K562 (cell line): ENCODE results near the gene MYOG. TPM values are rescaled to one million over a fixed set of nuclear protein-coding genes. Genes with fewer than 3 reads are reported as not detected.

ENCODE experiments used
- ATAC-seq: fragments of 200-7000 bp; cut with Tn5 transposase; 3 replicates; pipeline ENCODE4 v1.9.1; 2020; ENCODE audit warnings: moderate library complexity
- BruUV-seq: library from RNA; stranded (reverse); fragments of 400-500 nt; replicated peaks from 2 replicates; lab custom pipeline; 2021; lab: Mats Ljungman, UMichigan
- CTCF ChIA-PET: fragments of 300-600 bp; formaldehyde crosslinking; extraction: SDS; loops from one replicate; lab custom pipeline; 2021; ENCODE audit warnings: low intra/inter-chr PET ratio; lab: Yijun Ruan, JAX
- POLR2A ChIA-PET: fragments of 300-600, 350-650 bp; sonication (Branson Sonifier 250); formaldehyde crosslinking; extraction: SDS; loops from one replicate; lab custom pipeline; 2021; ENCODE audit warnings: antibody characterized with exemption, inconsistent platforms; lab: Yijun Ruan, JAX
- DNase-seq, 4 experiments: peaks; one replicate each; pipeline versions ENCODE4 v3.0.0 to v3.0.0-alpha.2; 2011 to 2018; ENCODE audit warnings: low spot score in 3 of 4, mixed read lengths in 3 of 4; ENCODE audit errors: extremely low read depth in 1 of 4
- FAIRE-seq: peaks from 2 replicates; lab custom pipeline; 2011; peaks lifted over from hg19 to GRCh38; lab: Jason Lieb, UNC
- H2AFZ ChIP-seq: 2 replicates; pipeline ENCODE4 v1.6.0; 2011; ENCODE audit warnings: low read depth, low read length, control low read depth, inconsistent platforms
- H3K27ac ChIP-seq: fragments of 200-600 bp; 3 replicates; pipeline ENCODE4 v1.8.0; 2011; ENCODE audit warnings: low read depth, mild to moderate bottlenecking, control low read depth, inconsistent platforms, low read length, moderate library complexity, mixed read lengths; ENCODE audit errors: extremely low read depth
- H3K27me3 ChIP-seq, 2 experiments: fragments of 300-600 bp in 1 of 2; 2 replicates in 1 of 2; 3 replicates in 1 of 2; pipeline versions ENCODE4 v1.6.0 to v1.8.0; 2011; ENCODE audit warnings: inconsistent platforms in 2 of 2, low read length in 2 of 2, mild to moderate bottlenecking in 1 of 2, mixed read lengths in 1 of 2, moderate library complexity in 1 of 2; ENCODE audit not compliant: control insufficient read depth in 2 of 2, insufficient read depth in 2 of 2
- H3K36me3 ChIP-seq: fragments of 300-600 bp; 3 replicates; pipeline ENCODE4 v1.8.0; 2011; ENCODE audit warnings: mild to moderate bottlenecking, low read length, inconsistent platforms; ENCODE audit not compliant: control insufficient read depth, insufficient read depth
- H3K4me1 ChIP-seq, 2 experiments: fragments of 200-600 bp in 1 of 2; replicated peaks in 1 of 2; 2 replicates in 1 of 2; 3 replicates in 1 of 2; pipeline versions ENCODE4 v1.5.1 to v1.8.0; 2011; ENCODE audit warnings: inconsistent platforms in 2 of 2, low read length in 2 of 2, mild to moderate bottlenecking in 1 of 2, mixed read lengths in 1 of 2, moderate library complexity in 1 of 2; ENCODE audit not compliant: control insufficient read depth in 2 of 2, insufficient read depth in 2 of 2
- H3K4me2 ChIP-seq: 2 replicates; pipeline ENCODE4 v1.6.1; 2011; ENCODE audit warnings: low read length, control low read depth, inconsistent platforms, mixed read lengths; ENCODE audit not compliant: insufficient read depth
- H3K4me3 ChIP-seq: fragments of 200-600 bp; sonication (generic), shearing (Covaris generic); 2 replicates; pipeline ENCODE4 v1.5.1; 2016; ENCODE audit warnings: control low read depth, inconsistent platforms
- H3K79me2 ChIP-seq: fragments of 200-600 bp; 3 replicates; pipeline ENCODE4 v1.8.0; 2011; ENCODE audit warnings: low read length, inconsistent platforms; ENCODE audit not compliant: control insufficient read depth, insufficient read depth
- H3K9ac ChIP-seq, 2 experiments: 2 replicates each; pipeline versions ENCODE4 v1.6.0 to v1.6.1; 2011; ENCODE audit warnings: low read depth in 2 of 2, low read length in 2 of 2, control low read depth in 1 of 2, inconsistent platforms in 1 of 2, mild to moderate bottlenecking in 1 of 2, mixed read lengths in 1 of 2; ENCODE audit not compliant: insufficient read depth in 1 of 2
- H3K9me1 ChIP-seq: one replicate; pipeline ENCODE4 v1.6.0; 2011; ENCODE audit warnings: inconsistent platforms, mild to moderate bottlenecking, low read length, moderate library complexity; ENCODE audit not compliant: control insufficient read depth, insufficient read depth
- H3K9me3 ChIP-seq: replicated peaks from 2 replicates; pipeline ENCODE4 v1.5.1; 2011; ENCODE audit warnings: low read depth, low read length, inconsistent platforms; ENCODE audit not compliant: control insufficient read depth, insufficient read depth
- H4K20me1 ChIP-seq: replicated peaks from 2 replicates; pipeline ENCODE4 v1.6.1; 2011; ENCODE audit warnings: low read length, inconsistent platforms, mixed read lengths; ENCODE audit not compliant: control insufficient read depth, insufficient read depth
- ELK1 ChIP-seq: sonication (generic); formaldehyde crosslinking; IDR thresholded peaks from 2 replicates; pipeline ENCODE4 v1.8.1; 2022; ENCODE audit warnings: missing genetic modification reagents
- GATAD2A ChIP-seq: fragments of 450-650 bp; IDR thresholded peaks from 2 replicates; pipeline ENCODE4 v1.6.1; 2017
- ID3 ChIP-seq, 2 experiments: fragments of 250-450 bp in 1 of 2; fragments of 450-650 bp in 1 of 2; sonication (Bioruptor Pico) in 1 of 2; IDR thresholded peaks; 2 replicates each; pipeline versions ENCODE4 v1.6.1 to v1.8.0; 2016 to 2021; ENCODE audit warnings: mild to moderate bottlenecking in 2 of 2, moderate library complexity in 2 of 2, missing compliant biosample characterization in 1 of 2, missing genetic modification characterization in 1 of 2
- KAT8 ChIP-seq: fragments of 450-650 bp; IDR thresholded peaks from 2 replicates; pipeline ENCODE4 v1.6.1; 2016; ENCODE audit warnings: low read depth, mild to moderate bottlenecking
- SNRNP70 ChIP-seq: fragments of 200-400 bp; formaldehyde crosslinking; optimal IDR thresholded peaks from 2 replicates; pipeline ENCODE3; 2017; ENCODE audit warnings: low read depth, low read length
- XRCC5 ChIP-seq: fragments of 200-400 bp; formaldehyde crosslinking; IDR thresholded peaks from 2 replicates; pipeline ENCODE4 v1.6.1; 2017; ENCODE audit warnings: low read depth, mild to moderate bottlenecking, low read length
- ZNF12 ChIP-seq: sonication (generic); formaldehyde crosslinking; IDR thresholded peaks from 2 replicates; pipeline ENCODE4 v1.4.0; 2020; ENCODE audit warnings: mild to moderate bottlenecking, missing genetic modification reagents
- ZNF551 ChIP-seq: fragments of 250-450 bp; sonication (Bioruptor Pico); IDR thresholded peaks from 2 replicates; pipeline ENCODE4 v1.5.0; 2021; ENCODE audit warnings: mild to moderate bottlenecking, moderate library complexity
- ZZZ3 ChIP-seq: fragments of 450-650 bp; IDR thresholded peaks from 2 replicates; pipeline ENCODE4 v1.6.1; 2016; ENCODE audit warnings: antibody characterized with exemption, mild to moderate bottlenecking, moderate library complexity
- WGBS: fragments of 100-300 bp; shearing (Covaris generic); methylation state at CpG from one replicate; pipeline ENCODE4 v1.1.6; 2016; ENCODE audit warnings: low coverage, mixed read lengths; ENCODE audit not compliant: insufficient coverage; ENCODE audit errors: missing lambda C conversion rate; 5-methylcytosine and 5-hydroxymethylcytosine counted together
- in situ Hi-C: fragments of 300-500 bp; cut with MboI; formaldehyde crosslinking; loops from 4 replicates; pipeline ENCODE4 v1.15.0; 2018; ENCODE audit warnings: inconsistent platforms, mixed read lengths
- intact Hi-C: fragments of 100-400 bp; cut with micrococcal nuclease; formaldehyde crosslinking; loops from 2 replicates; pipeline ENCODE4 v1.14.2; 2022
- polyA plus RNA-seq, 8 experiments: library from polyadenylated mRNA; depleted of rRNA in 4 of 8; stranded (reverse) in 5 of 8; unstranded in 3 of 8; fragments of >200 nt; fragmentation: Nextera tagmentation in 2 of 8; fragmentation: Illumina TruSeq in 1 of 8; extraction: Ambion mirVana in 2 of 8; extraction: Trizol in 1 of 8; gene quantifications; 2 replicates each; pipeline versions ENCODE4 v1.2.1 to v1.2.3, GENCODE V29; 2011 to 2014; ENCODE audit warnings: inconsistent platforms in 1 of 8, missing spikeins in 1 of 8
- total RNA-seq, 7 experiments: library from RNA; depleted of rRNA in 6 of 7; stranded (reverse); fragments of >200 nt in 6 of 7; fragmentation: Illumina TruSeq in 2 of 7; extraction: Trizol in 2 of 7; gene quantifications; 2 replicates each; pipeline versions ENCODE4 v1.2.1 to v1.2.3, GENCODE V29; 2011 to 2021; ENCODE audit warnings: low replicate concordance in 1 of 7
- TF ChIP-seq, protein P1 (sequence below), 2 experiments: fragments of 450-650 bp; IDR thresholded peaks; 2 replicates each; pipeline ENCODE4 v1.6.1; 2018; ENCODE audit warnings: mild to moderate bottlenecking in 2 of 2, low read depth in 1 of 2; ENCODE audit not compliant: partially characterized antibody in 2 of 2
- TF ChIP-seq, protein P2 (sequence below): fragments of 450-650 bp; formaldehyde crosslinking; IDR thresholded peaks from 2 replicates; pipeline ENCODE4 v1.4.0; 2022; ENCODE audit warnings: mild to moderate bottlenecking, moderate library complexity

The MYOG gene
- total and polyA plus RNA-seq, 9 of the 15 experiments (the other 6 are each of a cell fraction or from before 2014, with no cell fraction given) = not detected

DNA sequence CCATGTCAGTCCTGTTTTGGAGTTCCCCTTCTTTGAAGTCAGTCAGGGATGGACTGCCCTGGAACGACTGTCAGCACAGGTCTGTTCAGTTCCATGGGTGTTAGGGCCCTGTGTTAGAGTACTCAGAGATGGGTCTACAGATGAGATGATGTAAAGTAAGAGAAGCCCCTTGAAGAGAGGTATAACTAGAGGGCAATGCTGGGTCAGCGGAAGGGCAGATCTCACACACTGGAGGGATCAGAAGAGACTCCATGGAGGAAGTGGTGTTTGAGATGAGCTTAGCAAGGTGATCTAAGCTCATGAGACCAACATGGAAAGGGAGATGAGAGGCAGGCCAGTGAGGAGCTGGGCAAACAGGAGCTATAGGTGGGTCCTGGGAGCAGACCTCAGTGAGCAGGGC, 51.9 kb downstream of the MYOG start:
- no peak overlapping the region for H3K27ac ChIP-seq
- intact Hi-C loops = loop anchor here (10.0 kb wide), 1 partner anchor 301 kb away; no protein-coding TSS in a partner anchor
- H3K9ac ChIP-seq = no peak overlapping the region
- no peaks in the 10 kb centered on the region for H3K79me2 ChIP-seq
- ATAC-seq (no peak), DNase-seq (no peak), FAIRE-seq (no peak)
- H3K9me1 ChIP-seq = no peaks in the 10 kb centered on the region
- H3K4me1 ChIP-seq = peaks cover 0 to 1% of the 10 kb centered on the region in 2 experiments; a peak in 3 of 5 replicates
- peaks cover 23 to 35% of the 10 kb centered on the region in 2 experiments; a peak in 4 of 5 replicates for H3K27me3 ChIP-seq
- no TSS peak for BruUV-seq
- H4K20me1 ChIP-seq = peaks cover 37% of the 10 kb centered on the region
- in situ Hi-C loops = loop anchor here (5.0 kb wide), 2 partner anchors 183 to 298 kb away; no protein-coding TSS in a partner anchor
- ChIA-PET CTCF (no interaction called here), POLR2A (interaction anchor here (0.6 to 2.3 kb wide), 6 partner anchors 10 to 1526 kb away, joined by 3 to 6 read pairs (median 4); partner anchors contain the start of gene TMEM183A)
- no peaks in the 10 kb centered on the region; the same call in 2 of the 3 replicates for H3K36me3 ChIP-seq
- no peaks in the 10 kb centered on the region for H3K9me3 ChIP-seq
- no peak overlapping the region for H2AFZ ChIP-seq
- WGBS = 21% methylated on average over 2 of the region's 2 CpGs
- no peak overlapping the region for H3K4me3 ChIP-seq
- H3K4me2 ChIP-seq = no peak overlapping the region
- TF ChIP-seq ZNF551 (CRISPR knock-in tag) (no peak), ID3 (CRISPR knock-in tag; IDR thresholded peaks at IDR 0.05) (no peak), ID3 (tag; IDR thresholded peaks at IDR 0.05) (no peak), XRCC5 (no peak), SNRNP70 (no peak), ZZZ3 (no peak), GATAD2A (no peak), ZNF12 (CRISPR knock-in tag) (no peak), ELK1 (CRISPR knock-in tag) (no peak), KAT8 (no peak)
- TF ChIP-seq, protein P1, sequence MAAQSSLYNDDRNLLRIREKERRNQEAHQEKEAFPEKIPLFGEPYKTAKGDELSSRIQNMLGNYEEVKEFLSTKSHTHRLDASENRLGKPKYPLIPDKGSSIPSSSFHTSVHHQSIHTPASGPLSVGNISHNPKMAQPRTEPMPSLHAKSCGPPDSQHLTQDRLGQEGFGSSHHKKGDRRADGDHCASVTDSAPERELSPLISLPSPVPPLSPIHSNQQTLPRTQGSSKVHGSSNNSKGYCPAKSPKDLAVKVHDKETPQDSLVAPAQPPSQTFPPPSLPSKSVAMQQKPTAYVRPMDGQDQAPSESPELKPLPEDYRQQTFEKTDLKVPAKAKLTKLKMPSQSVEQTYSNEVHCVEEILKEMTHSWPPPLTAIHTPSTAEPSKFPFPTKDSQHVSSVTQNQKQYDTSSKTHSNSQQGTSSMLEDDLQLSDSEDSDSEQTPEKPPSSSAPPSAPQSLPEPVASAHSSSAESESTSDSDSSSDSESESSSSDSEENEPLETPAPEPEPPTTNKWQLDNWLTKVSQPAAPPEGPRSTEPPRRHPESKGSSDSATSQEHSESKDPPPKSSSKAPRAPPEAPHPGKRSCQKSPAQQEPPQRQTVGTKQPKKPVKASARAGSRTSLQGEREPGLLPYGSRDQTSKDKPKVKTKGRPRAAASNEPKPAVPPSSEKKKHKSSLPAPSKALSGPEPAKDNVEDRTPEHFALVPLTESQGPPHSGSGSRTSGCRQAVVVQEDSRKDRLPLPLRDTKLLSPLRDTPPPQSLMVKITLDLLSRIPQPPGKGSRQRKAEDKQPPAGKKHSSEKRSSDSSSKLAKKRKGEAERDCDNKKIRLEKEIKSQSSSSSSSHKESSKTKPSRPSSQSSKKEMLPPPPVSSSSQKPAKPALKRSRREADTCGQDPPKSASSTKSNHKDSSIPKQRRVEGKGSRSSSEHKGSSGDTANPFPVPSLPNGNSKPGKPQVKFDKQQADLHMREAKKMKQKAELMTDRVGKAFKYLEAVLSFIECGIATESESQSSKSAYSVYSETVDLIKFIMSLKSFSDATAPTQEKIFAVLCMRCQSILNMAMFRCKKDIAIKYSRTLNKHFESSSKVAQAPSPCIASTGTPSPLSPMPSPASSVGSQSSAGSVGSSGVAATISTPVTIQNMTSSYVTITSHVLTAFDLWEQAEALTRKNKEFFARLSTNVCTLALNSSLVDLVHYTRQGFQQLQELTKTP (IDR thresholded peaks at IDR 0.05; ENCODE audit: low read depth in 1 of 2, partially characterized antibody in 2 of 2) = no peak
- TF ChIP-seq, protein P2, sequence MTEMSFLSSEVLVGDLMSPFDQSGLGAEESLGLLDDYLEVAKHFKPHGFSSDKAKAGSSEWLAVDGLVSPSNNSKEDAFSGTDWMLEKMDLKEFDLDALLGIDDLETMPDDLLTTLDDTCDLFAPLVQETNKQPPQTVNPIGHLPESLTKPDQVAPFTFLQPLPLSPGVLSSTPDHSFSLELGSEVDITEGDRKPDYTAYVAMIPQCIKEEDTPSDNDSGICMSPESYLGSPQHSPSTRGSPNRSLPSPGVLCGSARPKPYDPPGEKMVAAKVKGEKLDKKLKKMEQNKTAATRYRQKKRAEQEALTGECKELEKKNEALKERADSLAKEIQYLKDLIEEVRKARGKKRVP (CRISPR knock-in tag) = no peak
